ENCODE data around the gene MED12L. TPM values are rescaled to one million over a fixed set of nuclear protein-coding genes. Genes with fewer than 3 reads are reported as not detected.

MED12L gene
- total RNA-seq, 1 experiment from 2014 or later, result 6.4 TPM

- BruUV-seq (replicated peaks), result no TSS peak
Measured at GRCh38 chr3:151133917-151134450, 48.5 kb downstream of the MED12L start.

GRCh38 chr3:151135541-151136337 lies 50.3 kb downstream of the MED12L start:
- POLR2A ChIA-PET, result no interaction called here
- intact Hi-C loops (cut with micrococcal nuclease), result no loop called here
- Histone ChIP-seq H3K9ac (ENCODE audit: low read length) (no peak overlapping the region), H3K27me3 (ENCODE audit: insufficient read depth, low read length) (no peaks in the 10 kb centered on the region), H3K4me3 (replicated peaks in 1 of 2; ENCODE audit: low read depth in 1 of 2, low read length in 2 of 2) (no peak overlapping the region), H2AFZ (ENCODE audit: low read depth, low read length, poor library complexity, severe bottlenecking) (no peak overlapping the region), H3K36me3 (ENCODE audit: control insufficient read depth in 1 of 2, insufficient read depth in 2 of 2, low read length in 2 of 2) (no peaks in the 10 kb centered on the region), H3K9me2 (ENCODE audit: insufficient read depth) (no peaks in the 10 kb centered on the region), H3K4me1 (ENCODE audit: control insufficient read depth in 1 of 2, insufficient read depth in 2 of 2, low read length in 2 of 2) (no peaks in the 10 kb centered on the region), H3K9me3 (ENCODE audit: control insufficient read depth in 1 of 2, insufficient read depth in 1 of 2, low read depth in 1 of 2, low read length in 2 of 2) (no peaks in the 10 kb centered on the region), H3K79me2 (ENCODE audit: insufficient read depth, low read length) (no peaks in the 10 kb centered on the region), H4K20me1 (ENCODE audit: insufficient read depth) (no peaks in the 10 kb centered on the region), H3K4me2 (ENCODE audit: low read length) (no peak overlapping the region), H3K27ac (ENCODE audit: low read depth, low read length) (no peak overlapping the region)
- BruUV-seq (replicated peaks), result no TSS peak
- ATAC-seq (no peak), DNase-seq (ENCODE audit: low read depth, low spot score) (no peak)
- CTCF ChIA-PET, result no interaction called here
- RAD21 ChIA-PET (ENCODE audit: low non-redundant PET in 1 of 2, low total read pairs in 2 of 2, uncharacterized antibody in 2 of 2, unreplicated experiment in 2 of 2), result no interaction called here
- TF ChIP-seq JUND (IDR thresholded peaks at IDR 0.05) (no peak), CEBPB (IDR thresholded peaks at IDR 0.05; ENCODE audit: low read depth) (no peak), CBX3 (IDR thresholded peaks at IDR 0.05; ENCODE audit: low read depth) (no peak), SIN3A (IDR thresholded peaks at IDR 0.05; ENCODE audit: low read depth) (no peak), POLR2AphosphoS5 (IDR thresholded peaks at IDR 0.05; ENCODE audit: low read depth, low read length) (no peak), REST (IDR thresholded peaks at IDR 0.05; ENCODE audit: low read depth) (no peak), ZFX (IDR thresholded peaks at IDR 0.05) (no peak), SRF (IDR thresholded peaks at IDR 0.05; ENCODE audit: low read depth) (no peak), ZBTB33 (IDR thresholded peaks at IDR 0.05; ENCODE audit: extremely low read depth, insufficient replicate concordance, low read length) (no peak), ZNF274 (IDR thresholded peaks at IDR 0.05; ENCODE audit: low read depth, low read length) (no peak), ATF3 (IDR thresholded peaks at IDR 0.05) (no peak), POLR2A (IDR thresholded peaks at IDR 0.05; ENCODE audit: borderline replicate concordance, extremely low read depth, insufficient read depth, insufficient read length) (no peak), FOSL1 (IDR thresholded peaks at IDR 0.05; ENCODE audit: low read depth) (no peak), SP1 (IDR thresholded peaks at IDR 0.05; ENCODE audit: low read depth) (no peak)

More at GRCh38 chr3:151133917-151134450, 48.5 kb downstream of the MED12L start:
- Histone ChIP-seq H3K9me2 (ENCODE audit: insufficient read depth) (no peaks in the 10 kb centered on the region), H3K36me3 (ENCODE audit: control insufficient read depth in 1 of 2, insufficient read depth in 2 of 2, low read length in 2 of 2) (no peaks in the 10 kb centered on the region), H3K4me3 (replicated peaks in 1 of 2; ENCODE audit: low read depth in 1 of 2, low read length in 2 of 2) (no peak overlapping the region), H3K27me3 (ENCODE audit: insufficient read depth, low read length) (no peaks in the 10 kb centered on the region), H2AFZ (ENCODE audit: low read depth, low read length, poor library complexity, severe bottlenecking) (no peak overlapping the region), H3K4me2 (ENCODE audit: low read length) (no peak overlapping the region), H3K4me1 (ENCODE audit: control insufficient read depth in 1 of 2, insufficient read depth in 2 of 2, low read length in 2 of 2) (no peaks in the 10 kb centered on the region), H3K79me2 (ENCODE audit: insufficient read depth, low read length) (no peaks in the 10 kb centered on the region), H3K9me3 (ENCODE audit: control insufficient read depth in 1 of 2, insufficient read depth in 1 of 2, low read depth in 1 of 2, low read length in 2 of 2) (no peaks in the 10 kb centered on the region), H3K27ac (ENCODE audit: low read depth, low read length) (no peak overlapping the region), H3K9ac (ENCODE audit: low read length) (no peak overlapping the region), H4K20me1 (ENCODE audit: insufficient read depth) (no peaks in the 10 kb centered on the region)
- no peak for TF ChIP-seq JUND (IDR thresholded peaks at IDR 0.05)
- ChIA-PET POLR2A (no interaction called here), CTCF (no interaction called here), RAD21 (ENCODE audit: low non-redundant PET in 1 of 2, low total read pairs in 2 of 2, uncharacterized antibody in 2 of 2, unreplicated experiment in 2 of 2) (no interaction called here)
- no peak for ATAC-seq
- no peak for DNase-seq (ENCODE audit: low read depth, low spot score)
- intact Hi-C loops (cut with micrococcal nuclease), result no loop called here
